D341Med (cell line): ENCODE measurements around the gene LPP.
"Not testable (repeated sequence)": the region's sequence is repeated elsewhere in the genome, so short reads cannot be mapped to it uniquely, and the experiment has no call there.

Experiments used
- DNase-seq: peaks from one replicate; pipeline ENCODE4 v3.0.0; 2012; ENCODE audit warnings: low spot score

Gene LPP

DNA sequence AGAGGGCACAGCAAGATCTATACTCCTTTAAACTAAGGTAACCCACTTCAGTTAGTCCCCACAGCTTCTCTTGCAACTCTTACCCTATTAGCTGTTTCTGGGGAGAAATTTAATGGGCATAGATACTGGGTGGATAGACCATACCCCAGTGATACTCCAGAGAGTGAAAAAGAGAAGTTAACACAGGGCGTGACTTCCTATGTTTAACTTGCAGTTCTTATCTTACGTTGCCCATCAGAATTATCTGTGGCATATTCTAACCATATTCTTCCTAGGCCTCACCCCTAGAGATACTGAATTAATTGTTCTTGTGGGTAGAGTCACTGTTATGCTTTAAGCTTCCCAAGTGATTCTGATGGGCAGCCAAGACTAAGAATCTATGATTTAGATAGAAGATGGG, 532.4 kb downstream of the LPP start:
- DNase-seq, result no peak

DNA sequence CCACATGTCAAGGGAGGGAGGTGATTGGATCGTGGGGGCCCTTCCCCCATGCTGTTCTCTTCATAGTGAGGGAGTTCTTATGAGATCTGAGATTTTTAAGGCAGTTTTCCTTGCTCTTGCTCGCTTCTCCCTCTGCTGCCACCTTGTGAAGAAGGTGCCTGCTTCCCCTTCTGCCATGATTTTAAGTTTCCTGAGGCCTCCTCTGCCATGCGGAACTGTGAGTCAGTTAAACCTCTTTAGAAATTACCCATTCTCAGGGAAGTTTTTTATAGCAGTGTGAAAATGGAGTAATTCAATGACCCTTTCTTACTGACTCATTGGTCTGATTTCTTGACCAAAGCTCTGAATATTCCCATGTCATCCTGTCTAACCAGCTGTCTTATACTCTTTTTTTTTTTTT, 533.4 kb downstream of the LPP start:
- DNase-seq, result no peak

DNA sequence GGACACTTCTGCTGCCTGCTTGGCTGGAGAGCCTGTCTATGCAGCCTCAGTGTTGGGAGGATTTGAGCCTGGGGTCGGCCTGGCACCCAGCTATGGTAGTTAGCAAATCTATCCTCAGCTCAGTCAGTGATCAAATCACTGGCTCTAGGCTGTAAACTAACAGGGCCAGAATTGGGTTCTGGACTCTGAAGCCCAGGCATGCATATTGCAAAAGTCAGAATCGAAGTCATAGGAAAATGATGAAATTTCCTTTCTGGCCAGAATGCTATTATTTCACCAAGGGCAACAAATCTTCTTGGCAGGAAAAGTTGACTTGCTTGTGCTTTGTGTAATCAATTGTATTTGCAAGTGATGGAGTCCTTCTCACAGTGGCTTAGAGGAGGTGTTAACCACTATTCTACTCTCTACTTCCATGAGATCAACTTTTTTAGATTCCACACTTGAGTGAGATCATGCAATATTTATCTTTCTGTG, 535.2 kb downstream of the LPP start:
- no peak for DNase-seq

DNA sequence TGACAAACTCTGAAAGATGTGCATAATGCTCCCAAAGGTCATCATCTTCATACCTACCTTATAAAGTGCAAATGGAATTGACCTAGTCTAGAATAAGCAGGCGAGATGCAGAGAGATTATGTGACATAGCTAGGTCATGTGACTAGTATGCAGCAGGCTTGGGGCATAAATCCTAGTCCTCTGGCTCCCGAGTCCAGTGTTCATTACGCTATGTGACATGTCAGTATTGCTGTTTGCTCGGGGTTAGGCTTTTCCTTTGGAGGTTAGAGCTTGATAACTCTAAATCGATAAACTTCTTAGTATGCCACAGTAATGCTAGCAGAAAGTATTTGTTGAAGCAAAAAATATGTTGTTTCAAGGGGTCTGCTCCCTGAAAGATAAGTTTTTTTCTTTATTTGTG, 536.1 kb downstream of the LPP start:
- no peak for DNase-seq

DNA sequence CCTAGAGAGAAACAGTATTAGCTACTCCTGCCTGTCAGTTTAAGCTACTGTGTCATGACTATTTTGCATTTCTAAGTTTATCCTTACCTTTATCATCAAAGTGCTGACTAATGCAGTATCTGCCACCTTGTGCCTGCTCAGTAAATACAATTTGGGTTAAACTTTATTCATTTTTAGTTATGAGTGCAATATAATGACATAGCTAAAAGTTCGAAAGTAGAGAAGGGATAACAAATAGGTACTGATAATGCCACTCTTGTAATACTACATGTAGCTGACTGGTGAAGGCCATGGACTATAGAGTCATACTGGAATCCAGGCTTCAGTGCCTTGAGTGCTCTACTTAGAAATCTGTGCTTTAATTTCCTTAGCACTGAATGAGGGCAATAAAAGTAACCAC, 537.0 kb downstream of the LPP start:
- DNase-seq, result no peak

DNA sequence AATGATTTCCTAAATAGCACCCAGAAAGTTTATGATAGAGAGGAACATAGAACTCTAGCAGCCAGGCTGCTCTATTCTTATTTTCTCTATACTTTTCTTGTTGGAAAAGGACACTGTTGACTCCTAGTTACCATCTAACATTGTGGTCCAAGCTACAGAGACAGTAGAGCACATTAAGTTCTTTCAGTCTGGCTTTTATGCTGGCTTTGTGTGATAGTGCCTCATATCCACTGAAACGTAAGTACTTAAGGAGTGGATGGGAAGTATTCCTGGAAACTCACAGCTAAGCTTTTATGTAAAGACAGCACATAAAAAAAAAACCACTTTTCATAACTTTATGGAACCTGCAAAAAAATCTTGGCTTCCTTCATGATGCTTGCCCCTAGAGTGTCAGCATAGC, 537.7 kb downstream of the LPP start:
- DNase-seq, result no peak

DNA sequence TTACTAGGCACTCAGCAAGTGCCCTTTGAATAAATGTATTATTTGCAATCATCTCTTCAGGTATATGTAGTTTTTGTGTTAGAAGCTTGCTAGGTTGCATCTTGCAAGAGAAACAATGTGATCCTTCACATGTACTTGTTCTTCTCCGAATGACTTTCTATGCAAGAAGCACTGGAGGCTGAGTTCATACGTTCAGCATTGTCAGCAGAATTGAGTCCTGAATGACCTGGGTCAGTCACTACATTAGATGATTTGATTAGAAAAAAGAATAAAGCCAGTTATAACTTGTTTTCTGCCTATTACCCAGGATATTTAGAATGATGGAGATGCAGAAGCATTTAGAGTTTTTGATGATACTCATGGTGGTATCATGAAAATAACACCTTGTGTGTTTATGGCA, 538.7 kb downstream of the LPP start:
- no peak for DNase-seq

DNA sequence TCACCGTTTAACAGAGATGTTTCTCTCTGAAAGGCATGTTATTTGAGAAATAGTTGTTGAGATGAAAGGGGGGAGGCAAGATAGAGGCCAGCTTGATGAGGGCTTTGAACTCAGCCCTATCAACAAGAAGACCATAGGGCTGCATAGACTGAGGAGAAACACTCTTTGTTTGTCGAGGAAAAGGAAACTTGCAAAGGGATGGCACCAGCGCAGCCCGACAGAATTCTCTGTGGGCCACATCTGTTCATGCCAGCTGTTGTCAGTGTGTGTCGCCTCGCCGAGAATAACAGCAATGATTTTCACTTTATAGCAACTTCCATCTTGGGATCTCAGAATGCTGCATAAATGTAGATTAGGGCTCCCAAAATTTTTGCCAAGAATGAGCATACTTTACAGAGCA, 539.5 kb downstream of the LPP start:
- DNase-seq, result no peak

DNA sequence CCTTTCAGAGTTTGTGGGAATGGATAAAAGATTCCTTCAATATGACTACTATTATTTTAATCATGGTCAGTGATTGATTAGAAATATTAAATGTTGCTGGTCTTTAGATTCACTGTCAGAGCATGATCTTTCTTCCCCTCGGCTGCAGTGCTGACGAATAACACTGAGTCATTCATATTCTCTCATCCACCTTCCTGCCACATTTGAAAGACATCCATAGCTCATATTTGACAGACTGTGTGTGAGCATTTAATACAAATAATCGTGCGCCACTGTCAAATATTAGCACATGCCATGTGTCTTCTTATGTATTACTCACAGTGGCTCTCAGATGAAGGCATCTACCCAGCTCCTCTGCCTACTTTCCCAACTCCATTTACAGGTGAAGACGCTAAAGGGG, 541.3 kb downstream of the LPP start:
- DNase-seq, result no peak

DNA sequence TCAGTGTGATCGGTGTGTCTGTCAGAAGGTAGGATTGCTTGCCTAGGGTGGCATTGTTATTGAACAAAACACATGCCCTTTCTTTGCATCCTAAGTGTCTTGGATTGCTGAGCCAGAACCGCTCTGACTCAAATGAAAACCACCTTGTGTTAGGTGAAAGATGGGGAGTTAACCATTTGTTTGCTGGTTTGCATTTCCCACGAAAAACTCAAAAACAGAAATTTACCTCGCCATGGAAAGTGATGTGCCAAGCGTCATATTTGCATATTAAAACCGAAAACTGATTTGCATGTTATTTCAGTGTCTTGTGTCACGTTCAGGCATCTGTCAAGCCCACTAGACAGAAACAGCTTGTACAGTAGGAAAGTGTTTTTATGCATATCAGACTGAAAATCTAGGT, 543.2 kb downstream of the LPP start:
- no peak for DNase-seq

DNA sequence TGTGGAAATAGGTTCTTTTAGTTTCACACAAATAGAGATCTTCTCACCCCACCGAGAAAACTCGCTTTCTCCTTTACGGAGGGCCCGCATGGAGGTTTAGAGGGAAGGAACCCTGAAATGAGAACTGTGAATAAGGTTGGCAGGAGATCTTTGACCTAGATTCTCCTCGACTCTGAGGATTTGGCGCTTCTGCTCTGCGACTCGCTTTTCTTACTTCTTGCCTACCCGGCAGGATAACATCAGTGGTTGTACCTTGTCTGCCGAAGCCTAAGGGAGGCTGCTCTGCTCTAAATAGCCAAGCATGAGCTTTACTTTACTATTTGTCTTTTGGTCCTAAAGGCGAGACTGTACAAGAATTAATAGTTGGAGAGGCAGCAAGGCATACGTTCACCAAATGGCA, 544.5 kb downstream of the LPP start:
- DNase-seq, result no peak

DNA sequence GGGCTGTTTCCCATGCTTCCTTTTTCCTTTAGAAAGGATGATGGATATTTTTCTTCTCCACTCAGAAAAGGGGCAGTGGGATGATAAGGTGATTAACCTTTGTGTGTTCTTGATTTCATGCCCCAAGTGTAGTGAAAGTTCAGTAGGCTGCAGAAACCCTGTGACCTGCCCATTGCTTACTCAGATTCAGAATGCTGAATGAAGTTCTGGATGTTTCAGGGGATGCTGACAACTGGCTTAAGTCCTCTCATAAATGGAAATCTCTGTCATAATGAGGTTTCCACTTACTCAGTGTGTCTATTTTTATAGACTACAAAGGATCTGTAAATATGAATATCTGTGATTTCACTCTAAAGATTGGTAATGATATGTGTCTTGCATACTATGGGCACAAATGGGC, 546.5 kb downstream of the LPP start:
- no peak for DNase-seq

DNA sequence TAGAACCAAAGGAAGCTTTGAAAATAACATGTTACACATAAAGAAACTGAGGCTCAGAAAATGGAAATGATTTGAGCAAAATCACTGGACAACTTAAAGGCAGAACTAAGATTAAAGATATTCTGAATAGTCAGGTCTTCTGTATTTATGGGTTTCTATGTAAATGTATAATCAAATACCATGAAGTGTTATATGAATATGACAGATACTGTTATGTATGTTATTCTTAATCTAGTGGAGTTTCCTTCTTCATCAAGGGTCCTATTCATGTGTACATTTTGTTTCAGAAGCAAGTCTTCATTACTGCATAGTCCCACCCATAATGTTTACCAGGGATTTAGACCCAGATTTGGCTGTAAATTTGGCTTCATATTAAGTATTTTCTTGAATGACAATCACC, 547.0 kb downstream of the LPP start:
- DNase-seq, result no peak

DNA sequence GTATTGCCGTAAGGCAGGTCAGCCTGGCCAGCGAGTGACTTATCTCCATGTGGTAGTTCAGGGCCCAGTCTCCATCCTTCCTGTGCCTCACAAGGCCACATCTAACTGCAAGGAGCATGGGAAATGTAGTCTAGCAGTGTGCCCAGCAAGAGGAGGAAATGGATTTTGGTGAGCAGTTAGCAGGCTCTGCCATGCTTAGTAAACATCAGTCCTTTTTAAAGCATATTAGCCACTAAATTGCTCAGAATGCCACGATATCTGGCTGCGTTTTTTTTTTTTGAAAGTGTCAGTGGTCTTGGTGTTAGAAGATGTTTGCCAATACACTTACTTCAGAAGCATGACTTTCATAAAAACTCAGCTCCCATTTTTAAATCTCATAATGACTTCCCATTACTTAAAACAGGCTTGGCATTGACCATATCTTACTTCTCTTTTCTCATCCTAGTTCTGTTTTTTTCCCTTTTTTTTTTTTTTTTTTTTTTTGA, 547.6 kb downstream of the LPP start:
- DNase-seq, result no peak

DNA sequence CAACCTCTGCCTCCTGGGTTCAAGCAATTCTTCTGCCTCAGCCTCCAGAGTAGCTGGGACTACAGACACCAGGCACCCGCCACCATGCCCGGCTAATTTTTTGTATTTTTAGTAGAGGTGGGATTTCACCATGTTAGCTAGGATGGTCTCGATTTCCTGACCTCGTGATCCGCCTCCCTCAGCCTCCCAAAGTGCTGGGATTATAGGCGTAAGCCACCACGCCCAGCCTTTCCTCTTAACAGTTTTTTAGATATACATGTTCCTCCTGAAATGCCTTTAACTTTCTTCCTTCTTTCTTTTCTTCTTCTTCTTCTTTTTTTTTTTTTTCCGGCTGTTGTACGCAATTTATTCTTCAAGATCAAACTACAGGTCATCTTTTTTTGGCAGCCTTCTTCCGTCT, 548.1 kb downstream of the LPP start:
- DNase-seq, result not testable (repeated sequence)

DNA sequence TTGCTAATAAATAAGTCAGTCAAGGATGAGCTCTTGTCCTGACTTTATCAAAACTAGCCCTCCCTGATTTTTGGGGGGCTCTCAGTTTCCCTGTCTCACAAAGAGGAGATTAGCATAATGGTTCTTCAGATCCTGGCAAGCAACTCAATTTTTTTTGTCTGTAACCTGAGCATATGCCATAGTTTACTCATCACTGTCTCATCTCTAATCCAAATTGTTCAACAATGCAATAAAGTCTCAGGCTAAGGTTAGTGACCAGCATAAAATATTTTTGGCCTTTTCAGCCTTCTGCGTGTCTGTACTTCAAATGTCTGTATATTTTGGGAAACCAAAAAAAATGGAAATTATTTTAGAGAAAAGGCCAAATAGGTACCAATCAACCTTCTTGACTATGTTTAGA, 552.2 kb downstream of the LPP start:
- no peak for DNase-seq

DNA sequence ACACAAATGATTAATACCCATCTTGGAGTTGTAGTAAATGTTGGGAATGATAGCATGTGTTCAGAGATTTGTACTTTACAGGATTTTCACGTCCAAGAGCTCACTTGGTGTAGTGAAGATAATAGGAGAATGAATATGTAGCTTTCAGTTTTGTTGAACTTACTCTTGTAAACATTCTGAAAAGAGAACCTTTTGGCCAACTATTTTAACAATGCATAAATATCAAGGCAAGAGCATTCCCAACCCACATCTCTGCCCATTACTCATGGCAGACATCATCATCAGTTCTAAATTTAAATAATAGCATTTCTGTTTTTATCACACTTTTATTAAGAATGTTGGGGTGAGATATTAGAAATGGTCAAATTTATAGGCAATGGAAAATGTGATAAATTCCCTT, 552.6 kb downstream of the LPP start:
- DNase-seq, result no peak

DNA sequence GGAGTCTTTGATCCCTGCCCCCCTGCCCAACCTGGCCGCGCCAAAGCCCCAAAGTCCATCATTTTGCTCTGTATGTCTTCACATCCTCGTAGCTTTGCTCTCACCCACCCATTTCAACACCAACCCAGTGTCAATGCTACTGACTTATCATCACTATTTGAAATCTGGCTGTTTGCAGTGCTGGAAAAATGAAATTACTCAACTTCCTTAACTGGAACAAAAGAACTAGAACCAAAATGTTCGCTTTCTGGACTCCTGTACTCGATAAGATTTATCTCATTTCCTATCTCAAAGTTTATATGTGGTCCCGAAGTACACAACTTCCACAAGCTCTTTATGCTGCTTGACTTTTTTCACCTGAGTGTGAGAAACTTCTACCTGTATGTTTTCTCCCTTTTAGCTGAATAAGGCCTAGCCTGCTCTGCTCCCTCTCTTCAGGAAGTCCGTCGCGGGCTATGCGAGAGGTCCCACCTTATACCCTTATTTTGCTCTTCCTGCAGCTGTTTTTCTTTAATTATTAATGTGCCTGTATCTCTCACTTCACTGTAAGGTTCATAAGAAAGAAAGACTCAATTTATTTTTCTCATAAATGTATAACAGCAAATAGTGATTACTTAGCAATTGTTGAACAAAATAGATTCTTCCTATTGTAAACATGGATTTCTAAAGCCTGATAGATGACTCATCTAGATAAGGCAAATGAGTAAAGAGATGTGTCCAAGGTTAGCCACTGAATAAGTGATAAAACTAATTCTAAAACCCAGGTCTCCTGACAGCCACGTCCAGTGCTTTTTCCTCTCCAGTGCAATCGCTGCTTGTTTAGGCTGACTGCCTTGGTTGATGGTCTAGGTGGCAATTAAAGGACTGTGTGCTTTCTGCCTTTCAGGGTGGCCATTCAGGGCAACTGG, 553.7 kb downstream of the LPP start:
- DNase-seq, result no peak

DNA sequence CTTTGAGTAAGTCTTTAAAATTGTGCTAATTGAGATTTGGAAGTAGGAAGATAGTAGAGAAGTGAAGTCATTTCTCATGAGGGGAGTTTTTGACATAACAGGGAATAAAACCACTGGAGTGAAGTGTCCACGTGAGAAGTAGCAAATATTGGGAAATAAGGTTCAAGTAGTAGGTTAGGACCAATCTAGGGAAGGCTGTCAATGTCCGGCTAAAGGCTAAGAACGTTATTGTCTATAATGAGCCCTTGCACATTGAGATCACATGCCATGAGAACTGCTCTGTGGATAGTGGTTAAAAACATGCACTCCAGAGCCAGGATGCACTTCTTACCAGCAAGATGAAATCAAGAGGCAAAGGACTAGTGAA, 557.9 kb downstream of the LPP start:
- no peak for DNase-seq

DNA sequence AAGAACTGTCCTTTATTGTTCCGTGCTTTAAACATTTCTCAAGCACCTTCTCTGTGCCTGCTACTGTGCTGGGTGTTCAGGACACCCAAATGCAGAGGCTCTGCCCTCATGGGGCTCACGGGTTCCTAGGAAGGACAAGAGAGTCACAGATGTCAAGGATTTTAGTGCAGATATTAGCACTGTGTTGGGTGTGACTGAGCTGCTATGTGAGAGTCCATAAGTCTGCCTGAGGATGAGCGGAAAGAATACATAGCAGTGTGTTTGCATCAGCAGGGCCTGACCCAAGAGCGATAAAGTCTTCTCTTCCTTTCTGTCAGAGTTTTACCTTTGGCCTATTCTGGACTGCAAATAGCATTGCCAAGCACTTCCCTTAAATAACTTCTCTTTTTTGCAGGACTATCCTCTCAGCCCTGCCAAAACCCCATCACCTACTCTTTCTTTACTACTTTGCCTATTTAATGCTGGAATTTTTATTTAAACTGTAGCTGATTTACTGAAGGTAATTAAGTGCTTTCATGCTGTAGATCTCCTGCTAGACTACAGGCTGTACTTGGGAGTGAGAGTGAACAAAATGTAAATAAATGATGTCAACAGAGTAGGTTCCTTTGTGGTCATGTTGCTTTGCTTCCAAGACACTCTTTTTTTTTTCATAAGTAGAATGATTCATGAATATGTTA, 558.4 kb downstream of the LPP start:
- no peak for DNase-seq

DNA sequence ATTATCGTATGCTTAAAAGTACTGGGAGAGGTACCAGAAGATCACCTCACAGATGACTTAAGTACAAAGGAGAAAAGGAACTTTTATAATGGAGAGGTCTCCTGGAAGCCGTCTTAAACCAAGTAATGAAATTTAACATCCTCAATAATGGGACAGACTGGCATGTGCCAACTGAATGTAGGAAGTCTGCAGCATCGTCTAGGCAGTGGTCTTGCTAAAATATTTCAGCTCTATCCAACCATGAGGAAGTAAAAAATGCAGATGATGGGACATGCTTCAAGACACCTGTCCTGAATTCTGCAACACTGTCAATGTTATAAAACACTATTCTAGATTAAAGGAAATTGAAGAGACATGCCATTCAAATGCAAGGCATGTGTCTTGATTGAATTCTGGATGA, 559.0 kb downstream of the LPP start:
- no peak for DNase-seq

DNA sequence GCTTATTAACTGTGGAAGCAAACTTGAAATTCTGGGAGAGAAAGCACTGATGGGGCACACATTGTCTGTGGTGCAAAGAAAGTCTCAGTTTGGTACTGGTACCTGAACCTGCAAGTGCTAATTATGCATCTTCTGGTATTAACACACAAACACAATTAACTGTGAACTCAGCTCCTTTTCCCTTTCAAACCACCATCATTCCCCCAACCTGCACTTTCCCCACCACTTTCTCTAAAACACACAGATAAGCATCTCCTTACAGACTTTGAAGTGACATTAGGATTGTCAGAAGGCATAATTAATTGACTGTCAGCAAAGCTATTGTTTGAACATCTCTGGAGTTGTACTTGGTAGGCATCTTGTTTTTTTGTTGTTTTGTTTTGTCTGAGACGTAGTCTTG, 565.6 kb downstream of the LPP start:
- DNase-seq, result no peak

DNA sequence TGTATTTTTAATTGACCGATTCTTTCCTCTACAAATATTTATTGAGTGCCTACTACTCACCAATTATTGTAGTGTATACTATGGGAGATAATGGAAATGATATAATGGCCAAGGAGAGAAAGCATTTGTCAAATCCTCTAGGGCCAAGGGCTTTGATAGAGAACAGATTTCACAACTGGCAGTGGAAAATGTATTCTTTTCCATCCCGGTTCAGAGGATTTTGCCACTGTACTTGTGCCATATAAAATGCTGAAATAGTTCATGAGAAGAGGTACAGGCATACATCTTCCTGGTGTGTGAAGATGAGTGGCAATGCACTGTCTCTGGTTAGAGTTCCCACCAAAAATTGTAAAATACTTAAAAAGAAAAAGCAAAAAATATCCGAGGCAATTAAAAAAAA, 566.3 kb downstream of the LPP start:
- DNase-seq, result no peak

DNA sequence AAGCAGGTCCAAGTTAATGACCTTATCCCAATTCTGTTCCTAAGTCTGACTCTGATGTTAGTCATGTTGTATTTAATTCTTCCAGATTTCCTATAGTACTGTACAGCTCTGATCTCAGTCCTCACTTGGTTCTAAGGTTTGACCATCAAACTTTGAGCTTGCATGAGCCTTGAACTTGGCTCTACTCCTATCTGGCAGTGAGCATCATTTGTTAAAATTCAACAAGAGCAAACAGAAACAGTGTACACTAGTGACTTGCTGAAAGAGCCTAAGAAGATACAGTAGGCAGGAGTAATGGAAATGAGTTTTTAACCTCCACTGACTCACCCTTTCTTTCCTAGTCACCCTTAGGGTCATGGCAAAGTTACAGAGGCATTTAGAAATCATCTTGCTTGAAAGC, 566.7 kb downstream of the LPP start:
- no peak for DNase-seq
